Panc1 (cell line): ENCODE results near the gene EXPH5. TPM values are rescaled to one million over a fixed set of nuclear protein-coding genes. Genes with fewer than 3 reads are reported as not detected.

Source experiments
- ATAC-seq: fragments of 200-7000 bp; cut with Tn5 transposase; 2 replicates; pipeline ENCODE4 v1.9.1; 2020; ENCODE audit warnings: mild to moderate bottlenecking, moderate library complexity
- BruUV-seq: library from RNA; stranded (reverse); fragments of 400-500 nt; replicated peaks from 2 replicates; lab custom pipeline; 2021; lab: Mats Ljungman, UMichigan
- CTCF ChIA-PET: fragments of 300-600 bp; sonication (Branson Sonifier 250); formaldehyde crosslinking; loops from one replicate; lab custom pipeline; 2022; ENCODE audit warnings: antibody characterized with exemption; lab: Charles Lee
- POLR2A ChIA-PET: fragments of 300-600 bp; sonication (Branson Sonifier 250); formaldehyde crosslinking; loops from one replicate; lab custom pipeline; 2022; ENCODE audit warnings: antibody characterized with exemption; lab: Charles Lee
- DNase-seq: peaks from one replicate; pipeline ENCODE4 v3.0.0-alpha.2; 2010; ENCODE audit warnings: low read depth, low spot score
- H3K27ac ChIP-seq: 2 replicates; pipeline ENCODE4 v1.5.1; 2011; ENCODE audit warnings: mild to moderate bottlenecking, low read length, inconsistent platforms
- H3K27me3 ChIP-seq: fragments of 200-500 bp; sonication (Bioruptor generic); 2 replicates; pipeline ENCODE4 v1.6.0; 2014; ENCODE audit warnings: low read length, inconsistent platforms; ENCODE audit not compliant: control insufficient read depth, insufficient read depth
- H3K36me3 ChIP-seq: fragments of 200-500 bp; sonication (Bioruptor generic); 2 replicates; pipeline ENCODE4 v1.5.1; 2014; ENCODE audit warnings: inconsistent platforms, mild to moderate bottlenecking, low read length, moderate library complexity; ENCODE audit not compliant: control insufficient read depth, insufficient read depth
- H3K4me1 ChIP-seq: 2 replicates; pipeline ENCODE4 v1.5.1; 2011; ENCODE audit warnings: inconsistent platforms, mild to moderate bottlenecking, low read length, moderate library complexity; ENCODE audit not compliant: control insufficient read depth, insufficient read depth
- H3K4me3 ChIP-seq, 2 experiments: 2 replicates each; pipeline ENCODE4 v1.5.1; 2011 to 2012; ENCODE audit warnings: low read depth in 2 of 2, low read length in 2 of 2, mild to moderate bottlenecking in 2 of 2, inconsistent platforms in 1 of 2, moderate library complexity in 1 of 2
- H3K9me3 ChIP-seq: fragments of 200-500 bp; sonication (Bioruptor generic); 2 replicates; pipeline ENCODE4 v1.5.1; 2014; ENCODE audit warnings: low read depth, mild to moderate bottlenecking, inconsistent platforms, low read length, moderate library complexity; ENCODE audit not compliant: control insufficient read depth, insufficient read depth
- CTCF ChIP-seq: fragments of 450-650 bp; IDR thresholded peaks from 2 replicates; pipeline ENCODE4 v1.5.1; 2017; ENCODE audit warnings: mild to moderate bottlenecking
- POLR2AphosphoS5 ChIP-seq: IDR thresholded peaks from 2 replicates; pipeline ENCODE4 v1.6.1; 2012; ENCODE audit warnings: mild to moderate bottlenecking, low read depth, low read length, moderate library complexity
- REST ChIP-seq, 2 experiments: IDR thresholded peaks; 2 replicates each; pipeline ENCODE4 v1.6.1; 2011 to 2012; ENCODE audit warnings: low read depth in 2 of 2, control low read depth in 1 of 2, low read length in 1 of 2, mild to moderate bottlenecking in 1 of 2, moderate library complexity in 1 of 2; ENCODE audit not compliant: insufficient read depth in 1 of 2
- SIN3A ChIP-seq: IDR thresholded peaks from 2 replicates; pipeline ENCODE4 v1.6.1; 2012; ENCODE audit warnings: low read depth, mild to moderate bottlenecking, low read length, moderate library complexity, borderline replicate concordance; ENCODE audit not compliant: insufficient read depth
- TCF7L2 ChIP-seq: IDR thresholded peaks from 2 replicates; pipeline ENCODE4 v1.6.1; 2011; ENCODE audit warnings: mild to moderate bottlenecking, low read depth, low read length, inconsistent platforms
- in situ Hi-C: cut with HindIII; loops from 2 replicates; pipeline ENCODE4 v1.10.0; 2016; ENCODE audit warnings: low sequenced_read_pairs, low pct_unique_long_range_greater_than_20kb
- intact Hi-C: fragments of 100-400 bp; cut with micrococcal nuclease; formaldehyde crosslinking; loops from one replicate; pipeline ENCODE4 v1.10.0; 2022; ENCODE audit not compliant: unreplicated experiment
- total RNA-seq: library from RNA; stranded (reverse); gene quantifications from one replicate; pipeline ENCODE4 v1.2.1, GENCODE V29; 2021; ENCODE audit not compliant: unreplicated experiment

Gene EXPH5
- total RNA-seq, 1 experiment from 2014 or later, result 0.85 TPM

DNA sequence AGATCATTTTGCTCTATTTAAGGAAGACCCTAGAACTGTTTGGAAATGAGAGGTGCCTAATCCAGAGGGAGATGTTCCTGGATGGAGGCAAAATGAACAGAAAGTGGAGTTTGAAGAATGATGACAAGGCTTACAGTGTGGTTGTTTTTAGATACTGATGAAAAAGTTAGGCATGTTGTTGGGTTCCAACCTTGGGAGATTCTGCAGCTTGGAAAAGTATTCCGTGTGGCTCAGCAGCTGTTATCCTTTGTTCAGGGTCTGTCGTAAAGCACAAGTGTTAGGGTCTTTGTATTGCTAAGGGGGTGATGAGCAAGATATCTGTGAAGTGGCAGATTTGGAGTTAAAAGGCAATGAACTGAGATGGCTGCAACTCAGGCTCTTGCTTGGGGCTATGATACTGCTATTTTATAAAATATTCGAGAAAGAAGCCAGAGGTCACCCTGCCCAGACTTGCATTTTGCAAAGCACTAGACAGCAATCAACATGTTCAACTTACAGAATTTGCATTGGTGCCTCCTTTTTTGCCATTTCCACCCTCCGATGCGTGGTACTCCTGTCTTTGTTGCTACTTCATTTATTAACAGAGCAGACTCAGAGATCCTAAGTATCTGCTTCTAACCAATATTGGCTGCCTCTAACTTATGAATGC is 50.1 kb downstream of the EXPH5 start:
- no peaks in the 10 kb centered on the region; the same call in 1 of the 2 replicates for H3K27me3 ChIP-seq
- no TSS peak for BruUV-seq
- CTCF ChIA-PET, result no interaction called here
- no peaks in the 10 kb centered on the region for H3K4me1 ChIP-seq
- intact Hi-C loops, result no loop called here
- H3K27ac ChIP-seq, result no peak overlapping the region
- H3K9me3 ChIP-seq, result no peaks in the 10 kb centered on the region
- H3K4me3 ChIP-seq, result no peak overlapping the region
- TF ChIP-seq TCF7L2 (no peak), CTCF (0 out of 2 replicates have a peak, but pooled peaks have one; percentile 10)
- POLR2A ChIA-PET, result no interaction called here
- no peaks in the 10 kb centered on the region for H3K36me3 ChIP-seq
- no peak for ATAC-seq
- in situ Hi-C loops, result no loop called here
- DNase-seq, result no peak

DNA sequence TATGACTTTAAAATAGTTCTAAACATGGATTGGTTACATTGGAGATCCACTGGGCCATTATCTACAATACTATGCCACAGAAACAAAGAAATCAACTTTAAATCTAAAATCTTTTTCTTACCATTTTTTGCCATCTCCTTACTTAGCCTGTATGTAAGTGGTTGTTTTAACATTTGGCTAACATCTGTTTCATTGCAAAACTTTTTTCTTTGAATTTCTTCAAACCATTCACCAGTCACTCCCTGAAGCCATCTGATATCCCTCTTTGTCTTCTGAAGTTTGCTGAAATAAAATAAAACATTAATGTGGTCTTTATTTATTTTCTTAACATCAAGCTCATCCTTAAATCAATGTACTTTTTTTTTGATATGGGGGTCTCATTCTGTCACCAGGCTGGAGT is 52.0 kb downstream of the EXPH5 start:
- no peaks in the 10 kb centered on the region for H3K9me3 ChIP-seq
- ChIA-PET POLR2A (no interaction called here), CTCF (no interaction called here)
- H3K27ac ChIP-seq, result no peak overlapping the region
- no peak for DNase-seq
- no peak overlapping the region for H3K4me3 ChIP-seq
- no TSS peak for BruUV-seq
- no peak for ATAC-seq
- peaks cover 6% of the 10 kb centered on the region; the same call in 1 of the 2 replicates for H3K27me3 ChIP-seq
- intact Hi-C loops, result no loop called here
- no peaks in the 10 kb centered on the region for H3K36me3 ChIP-seq
- TF ChIP-seq CTCF (no peak), TCF7L2 (no peak), SIN3A (no peak), REST (IDR thresholded peaks at IDR 0.05; ENCODE audit: insufficient read depth in 1 of 2, low read depth in 2 of 2, low read length in 1 of 2) (no peak), POLR2AphosphoS5 (no peak)
- in situ Hi-C loops, result no loop called here
- H3K4me1 ChIP-seq, result no peaks in the 10 kb centered on the region
